ENCODE measurements around the gene RERE.

The RERE gene

DNA sequence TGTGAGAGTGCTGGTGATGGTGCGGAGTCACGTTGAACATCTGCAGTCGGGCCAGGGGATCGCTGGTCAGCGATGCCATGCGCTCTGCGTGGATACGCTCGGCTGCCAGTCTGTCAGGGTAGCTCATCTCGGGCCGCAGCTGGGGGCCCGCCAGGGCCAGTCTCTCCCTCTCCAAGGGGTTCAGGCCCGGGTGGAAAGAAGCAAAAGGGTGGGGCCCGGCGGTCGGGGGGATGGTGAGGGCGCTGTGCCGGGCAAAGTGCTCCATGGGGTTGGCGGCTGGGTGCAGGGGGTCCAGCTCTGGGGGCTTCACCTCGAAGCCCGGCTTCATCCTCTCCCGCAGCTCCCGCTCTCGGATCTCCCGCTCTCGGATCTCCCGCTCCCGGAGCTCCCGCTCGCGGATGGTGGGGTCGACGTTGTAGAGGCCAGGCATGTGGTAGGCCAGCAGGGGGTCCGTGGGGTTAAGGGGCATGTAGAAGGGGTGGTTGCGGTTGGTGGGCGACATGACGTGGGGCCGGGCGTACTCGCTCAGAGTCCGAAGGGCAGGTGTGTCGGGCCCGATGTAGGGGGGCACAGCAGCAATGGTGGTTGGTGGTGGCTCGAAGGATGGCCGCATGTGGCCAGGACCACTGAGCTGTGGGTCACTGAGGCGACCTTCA, 459.1 kb downstream of the RERE start:
- no peak overlapping the region for H3K27ac Mint-ChIP-seq
- no peak overlapping the region for H3K4me3 Mint-ChIP-seq
- no peak for DNase-seq
- H3K27me3 Mint-ChIP-seq = no peaks in the 10 kb centered on the region
- ATAC-seq = no peak
- no peaks in the 10 kb centered on the region for H3K4me1 Mint-ChIP-seq
- H3K9me3 Mint-ChIP-seq = no peaks in the 10 kb centered on the region

DNA sequence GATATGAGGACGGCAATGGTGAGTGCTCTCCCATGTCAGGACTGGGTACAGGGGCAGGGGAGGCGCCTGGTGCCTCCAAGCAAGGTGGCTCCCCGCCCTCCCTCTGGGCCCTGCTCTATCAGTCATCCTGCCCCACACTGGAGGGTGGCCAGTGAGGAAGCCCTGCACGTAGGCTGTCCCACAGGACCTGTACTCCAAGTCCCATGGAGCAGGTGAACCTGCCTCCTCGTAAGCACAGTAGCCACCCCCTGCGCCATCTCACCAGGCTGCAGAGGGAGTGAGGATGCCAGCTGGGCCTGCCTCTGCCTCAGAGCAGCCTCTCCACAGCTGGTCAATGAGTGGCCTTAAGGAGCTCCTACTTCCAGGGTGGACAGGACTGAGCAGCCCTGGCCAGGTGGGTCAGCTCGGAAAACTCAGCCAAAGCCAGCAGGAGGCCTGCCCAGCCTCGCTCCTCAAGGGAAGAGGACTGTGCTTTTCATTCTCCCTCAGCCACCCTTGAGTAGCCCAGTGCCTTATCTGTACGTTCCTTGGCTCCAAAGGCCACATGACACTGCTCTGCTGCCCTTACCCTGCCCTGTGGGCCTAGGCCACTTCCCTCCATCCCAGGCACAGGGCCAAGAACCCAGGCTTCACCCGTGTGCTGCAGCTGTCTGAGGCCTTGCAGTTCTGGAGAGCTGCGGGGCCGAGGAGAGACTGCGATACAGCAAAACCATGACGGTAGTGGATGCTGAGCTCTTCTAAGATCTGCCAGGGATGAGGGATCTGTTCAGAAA, 459.9 kb downstream of the RERE start:
- no peak overlapping the region for H3K27ac Mint-ChIP-seq
- H3K9me3 Mint-ChIP-seq = no peaks in the 10 kb centered on the region
- no peak overlapping the region for H3K4me3 Mint-ChIP-seq
- peak; percentile 8 for ATAC-seq
- H3K27me3 Mint-ChIP-seq = no peaks in the 10 kb centered on the region
- no peaks in the 10 kb centered on the region for H3K4me1 Mint-ChIP-seq
- no peak for DNase-seq

DNA sequence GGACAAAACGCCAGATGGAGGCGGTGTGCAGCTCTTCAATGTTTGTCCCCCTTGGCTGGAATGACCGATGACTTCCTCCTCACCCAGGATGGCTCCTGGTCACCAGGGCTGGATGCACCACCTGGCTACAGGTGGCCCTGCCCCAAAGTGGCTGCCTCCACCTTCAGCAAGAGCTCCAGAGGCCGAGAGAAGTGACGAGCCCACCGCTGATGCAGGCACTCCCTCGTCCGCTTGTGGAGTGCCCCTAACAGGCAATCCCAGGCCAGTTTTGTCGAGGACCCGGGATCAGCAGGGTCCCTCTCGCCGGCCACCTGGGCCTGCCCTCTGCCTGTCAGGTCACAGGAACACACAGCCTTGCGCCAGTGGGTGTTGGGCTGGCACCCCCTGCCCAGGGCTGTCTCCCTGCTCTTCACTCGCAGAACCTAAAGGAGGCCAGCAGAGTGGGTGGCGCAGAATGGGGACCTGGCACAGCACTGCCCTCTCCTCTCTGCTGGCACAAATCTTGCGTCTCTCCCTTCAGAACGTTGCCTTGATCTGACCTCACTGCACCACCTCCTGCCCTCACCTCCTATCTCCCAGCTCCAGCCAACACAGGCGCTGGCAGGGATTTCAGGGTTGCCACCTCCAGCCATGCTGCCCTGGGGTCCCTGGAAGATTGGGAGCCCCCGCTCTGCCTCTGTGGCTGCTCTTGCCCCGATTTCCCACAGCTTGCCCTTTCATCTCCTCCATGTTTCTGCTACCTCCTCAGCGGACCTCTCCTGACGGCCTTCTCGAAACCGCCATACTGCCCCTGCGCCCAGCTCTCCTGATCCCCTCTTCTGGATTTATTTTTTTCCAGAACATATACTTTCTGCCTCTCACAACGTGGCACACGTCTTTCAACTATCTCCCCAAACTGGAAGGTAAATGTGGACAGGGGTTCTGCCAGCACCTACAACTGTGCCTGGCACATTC, 460.9 kb downstream of the RERE start:
- ATAC-seq = no peak
- Mint-ChIP-seq H3K4me3 (no peak overlapping the region), H3K27me3 (no peaks in the 10 kb centered on the region), H3K27ac (peak overlapping the region; percentile 23 to 38), H3K9me3 (no peaks in the 10 kb centered on the region), H3K4me1 (no peaks in the 10 kb centered on the region)
- DNase-seq = no peak

DNA sequence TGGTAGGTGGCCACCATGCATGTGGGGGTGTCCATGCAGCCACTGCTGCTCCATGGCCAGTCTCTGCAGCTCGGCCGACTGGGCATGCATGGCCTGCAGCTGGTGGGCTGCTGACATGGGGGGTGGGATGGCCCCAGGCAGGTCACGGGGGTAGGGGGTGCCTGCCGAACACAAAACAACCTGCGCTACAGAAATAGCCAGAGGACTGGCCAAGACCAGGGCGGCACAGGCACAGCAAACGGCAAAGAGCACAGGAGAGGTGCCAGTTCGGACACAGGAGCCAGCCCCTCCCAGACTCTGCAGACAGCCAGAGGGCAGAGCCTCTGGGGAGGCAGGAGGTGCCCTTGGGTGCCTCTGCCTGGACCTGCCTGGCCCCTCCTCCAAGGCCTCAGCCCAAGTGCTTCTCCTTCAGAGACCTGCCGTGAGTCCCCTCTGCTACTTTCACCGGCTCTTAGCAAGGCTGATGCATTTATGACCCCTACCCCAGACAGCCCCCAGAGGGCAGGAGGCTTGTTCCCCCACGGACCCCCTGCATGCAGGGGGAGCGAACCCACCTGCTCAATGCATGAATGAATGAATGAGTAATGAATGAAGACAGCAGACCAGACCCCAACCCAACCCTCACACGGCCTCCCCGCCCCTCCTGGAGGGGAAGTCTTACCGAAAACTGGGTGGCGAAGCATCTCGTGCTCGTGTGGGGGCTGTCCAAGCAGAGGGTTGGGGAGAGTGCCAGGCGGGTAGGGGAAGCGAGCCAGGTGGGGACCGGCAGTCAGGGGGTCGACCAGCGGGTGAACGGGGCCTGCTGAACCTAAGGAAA, 461.8 kb downstream of the RERE start:
- Mint-ChIP-seq H3K27me3 (no peaks in the 10 kb centered on the region), H3K4me1 (no peaks in the 10 kb centered on the region), H3K27ac (peak overlapping the region in 1 of 2 donors; percentile 81), H3K9me3 (no peaks in the 10 kb centered on the region), H3K4me3 (no peak overlapping the region)
- DNase-seq = no peak
- no peak for ATAC-seq

DNA sequence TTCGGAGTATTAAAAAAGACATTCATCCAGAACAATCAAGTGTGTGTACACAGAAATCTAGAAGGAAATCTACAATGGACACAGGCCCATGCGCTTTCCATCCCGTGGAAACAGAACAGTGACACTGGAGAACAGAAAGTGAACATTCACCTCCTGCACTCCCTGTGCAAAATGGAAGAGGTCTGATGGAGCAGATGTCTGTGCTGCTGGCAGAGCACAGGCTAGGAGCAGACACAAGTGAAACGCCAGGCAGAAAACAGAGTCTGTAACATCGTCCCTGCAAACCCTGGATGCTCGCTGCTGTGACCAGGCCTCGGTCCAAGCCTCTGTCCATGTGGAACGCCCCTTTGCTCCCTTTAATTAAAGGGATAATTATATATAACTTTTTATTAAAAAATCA, 463.4 kb downstream of the RERE start:
- ATAC-seq = no peak
- Mint-ChIP-seq H3K9me3 (no peaks in the 10 kb centered on the region), H3K27ac (peak overlapping the region in 1 of 2 donors; percentile 85), H3K27me3 (peaks cover 2% of the 10 kb centered on the region), H3K4me3 (no peak overlapping the region), H3K4me1 (peaks cover under 1% of the 10 kb centered on the region)
- DNase-seq = no peak

GRCh38 chr1:8352886-8353785, 464.3 kb downstream of the RERE start:
- no peak for DNase-seq
- H3K27me3 Mint-ChIP-seq = peaks cover 11% of the 10 kb centered on the region

GRCh38 chr1:8352471-8352845, 465.0 kb downstream of the RERE start:
- Mint-ChIP-seq H3K27ac (peak overlapping the region in 1 of 2 donors; percentile 25), H3K9me3 (no peaks in the 10 kb centered on the region), H3K27me3 (peaks cover 11% of the 10 kb centered on the region), H3K4me1 (peaks cover 6% of the 10 kb centered on the region), H3K4me3 (no peak overlapping the region)
- DNase-seq (no peak), ATAC-seq (no peak)

More at GRCh38 chr1:8352886-8353785, 464.3 kb downstream of the RERE start:
- peaks cover 6% of the 10 kb centered on the region for H3K4me1 Mint-ChIP-seq
- ATAC-seq = no peak
- H3K4me3 Mint-ChIP-seq = no peak overlapping the region
- H3K27ac Mint-ChIP-seq = peak overlapping the region in 1 of 2 donors; percentile 25
- no peaks in the 10 kb centered on the region for H3K9me3 Mint-ChIP-seq

- DNase-seq (no peak), ATAC-seq (peak; percentile 29)
- peaks cover 11% of the 10 kb centered on the region for H3K27me3 Mint-ChIP-seq
- H3K4me3 Mint-ChIP-seq = no peak overlapping the region
- no peak overlapping the region for H3K27ac Mint-ChIP-seq
- H3K9me3 Mint-ChIP-seq = no peaks in the 10 kb centered on the region
- H3K4me1 Mint-ChIP-seq = peaks cover 6% of the 10 kb centered on the region
These were observed 465.6 kb downstream of the RERE start for GRCh38 chr1:8351693-8352470.

DNA sequence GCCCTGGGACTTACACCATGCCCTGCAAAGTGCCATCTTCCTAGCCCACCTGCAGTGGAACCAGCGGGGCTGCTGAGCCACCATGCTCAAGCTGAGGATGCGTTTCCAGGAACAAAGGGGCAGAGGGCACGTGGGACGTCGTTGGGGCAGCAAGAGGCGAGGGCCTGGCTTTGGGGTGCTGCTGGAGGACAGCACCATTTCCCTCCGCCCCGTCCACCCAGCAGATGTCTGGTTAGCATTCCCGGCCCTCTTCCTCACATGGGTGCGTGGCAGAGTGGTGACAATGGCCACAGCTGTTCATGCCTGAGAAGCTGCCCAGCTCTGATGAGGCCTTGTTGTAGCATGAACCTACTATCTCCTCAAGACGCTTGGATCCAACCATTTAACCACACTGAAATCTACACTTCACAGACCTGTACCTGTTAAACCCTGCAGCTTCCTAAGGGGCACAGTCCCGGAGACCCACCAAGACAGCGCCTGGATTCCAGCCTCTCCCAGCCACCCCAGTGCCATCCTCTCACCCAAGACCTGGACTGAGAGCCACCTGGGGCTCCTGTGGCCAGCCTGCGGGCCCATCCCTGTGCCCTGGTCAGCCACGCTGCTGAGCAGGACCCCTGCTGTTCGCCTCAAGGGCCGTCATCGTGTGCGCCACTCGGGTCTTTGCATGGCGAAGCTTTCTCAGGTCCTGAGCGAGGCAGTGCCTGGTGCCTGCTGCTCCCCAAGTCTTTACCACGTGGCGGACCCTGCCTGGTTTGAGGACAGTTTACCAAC, 466.3 kb downstream of the RERE start:
- Mint-ChIP-seq H3K4me3 (no peak overlapping the region), H3K9me3 (no peaks in the 10 kb centered on the region), H3K27ac (peak overlapping the region in 1 of 2 donors; percentile 63), H3K27me3 (peaks cover 11% of the 10 kb centered on the region), H3K4me1 (peaks cover 6% of the 10 kb centered on the region)
- ATAC-seq (no peak), DNase-seq (no peak)

DNA sequence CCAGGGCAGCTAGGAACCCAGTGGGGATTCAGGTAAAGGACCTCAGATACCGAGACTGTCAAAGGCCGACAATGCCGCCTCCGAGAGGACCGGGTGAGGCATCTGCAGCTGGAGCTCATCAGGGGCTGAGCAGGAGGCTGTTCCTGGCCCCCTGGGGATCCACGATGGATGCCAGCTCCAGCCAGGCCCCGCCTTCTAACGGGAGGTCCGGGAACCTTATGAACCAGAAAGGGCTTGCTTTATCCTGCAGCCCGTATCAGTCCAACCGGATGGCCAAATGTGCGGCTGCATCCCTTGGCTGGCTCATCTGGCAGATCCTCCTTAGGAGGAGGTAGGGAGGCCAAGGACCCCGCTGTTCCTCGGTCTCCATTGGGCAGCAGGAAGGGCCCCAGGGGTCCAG, 467.5 kb downstream of the RERE start:
- H3K4me3 Mint-ChIP-seq = no peak overlapping the region
- peaks cover 11% of the 10 kb centered on the region for H3K27me3 Mint-ChIP-seq
- DNase-seq = no peak
- no peaks in the 10 kb centered on the region for H3K9me3 Mint-ChIP-seq
- ATAC-seq = no peak
- H3K4me1 Mint-ChIP-seq = peaks cover 6% of the 10 kb centered on the region
- H3K27ac Mint-ChIP-seq = no peak overlapping the region

DNA sequence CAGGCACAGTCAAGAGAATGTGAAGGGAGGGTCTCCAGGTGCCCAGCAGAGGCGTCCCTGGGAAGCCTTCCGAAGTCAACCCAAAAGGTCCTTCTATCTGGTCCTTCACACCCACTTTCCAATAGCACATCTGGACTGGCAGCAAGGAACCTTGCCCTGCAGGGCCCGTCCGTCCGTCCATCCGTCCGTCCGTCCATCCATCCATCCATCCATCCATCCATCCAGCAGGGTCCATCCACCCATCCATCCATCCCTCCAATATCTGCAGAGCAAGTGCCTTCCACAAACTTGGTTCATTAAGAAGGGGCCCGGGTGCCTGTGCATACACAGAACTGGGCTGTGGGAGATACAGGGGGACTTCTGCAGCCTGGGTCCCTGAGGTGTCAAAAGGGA, 468.0 kb downstream of the RERE start:
- H3K27me3 Mint-ChIP-seq = peaks cover 11% of the 10 kb centered on the region
- no peak for ATAC-seq
- H3K9me3 Mint-ChIP-seq = no peaks in the 10 kb centered on the region
- H3K4me1 Mint-ChIP-seq = peaks cover 6% of the 10 kb centered on the region
- H3K27ac Mint-ChIP-seq = peak overlapping the region in 1 of 2 donors; percentile 20
- no peak overlapping the region for H3K4me3 Mint-ChIP-seq
- no peak for DNase-seq

DNA sequence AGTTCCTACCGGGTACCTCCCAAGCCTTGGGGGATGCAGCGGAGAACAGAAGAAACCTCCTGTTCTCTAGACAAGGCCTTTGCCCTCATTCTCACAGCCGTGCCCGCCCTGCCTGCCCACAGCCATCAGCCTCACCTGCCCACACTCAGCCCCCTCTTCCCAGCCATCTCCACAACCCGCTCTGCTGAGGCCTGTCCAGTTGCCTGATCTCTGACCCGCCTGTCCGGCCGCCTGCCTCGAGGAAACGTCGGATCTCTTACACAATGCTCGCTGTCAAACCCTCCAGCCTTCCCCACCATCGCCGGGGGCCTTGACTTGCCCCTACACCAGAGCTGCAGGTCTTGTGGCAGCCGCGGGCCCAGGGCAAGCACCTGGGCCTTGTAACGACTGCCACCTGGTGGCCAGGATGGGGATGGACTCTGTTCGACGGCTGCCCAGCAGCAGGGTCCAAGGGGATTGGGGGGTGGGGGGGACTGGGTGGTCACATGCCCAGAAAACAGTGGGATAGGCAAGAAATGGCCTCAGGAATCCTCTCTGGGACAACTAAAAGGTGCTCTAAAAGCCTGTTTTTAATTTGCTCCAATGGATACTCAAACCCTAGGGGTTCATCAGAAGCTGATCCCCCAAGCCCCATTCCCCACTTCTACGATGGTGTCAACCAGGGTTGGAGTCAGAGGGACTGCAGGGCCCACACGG, 468.5 kb downstream of the RERE start:
- H3K27ac Mint-ChIP-seq = peak overlapping the region in 1 of 2 donors; percentile 79

More for the DNA sequence above, 468.5 kb downstream of the RERE start:
- DNase-seq (peak; percentile 66 to 71), ATAC-seq (peak; percentile 75)
- no peaks in the 10 kb centered on the region for H3K9me3 Mint-ChIP-seq
- peaks cover 11% of the 10 kb centered on the region for H3K27me3 Mint-ChIP-seq
- peak overlapping the region in 1 of 2 donors; percentile 2 for H3K4me3 Mint-ChIP-seq
- peaks cover 6% of the 10 kb centered on the region for H3K4me1 Mint-ChIP-seq
